ENCODE results near the gene SPINK4.

- TF ChIP-seq EP300 (IDR thresholded peaks at IDR 0.05): no peak
- no peak for TF ChIP-seq POLR2A (IDR thresholded peaks at IDR 0.05)
- TF ChIP-seq CTCF (IDR thresholded peaks at IDR 0.05): no peak
Measured at GRCh38 chr9:33291031-33291397, 51.0 kb downstream of the SPINK4 start.
